HEK293 (cell line): ENCODE data around the gene AJUBA.

Source experiments
- CTCF ChIA-PET: fragments of 350-600 bp; formaldehyde crosslinking; extraction: SDS; loops from one replicate; lab custom pipeline; 2021; ENCODE audit warnings: antibody characterized with exemption; lab: Yijun Ruan, JAX
- POLR2A ChIA-PET: fragments of 300-600 bp; formaldehyde crosslinking; extraction: SDS; loops from one replicate; lab custom pipeline; 2020; ENCODE audit warnings: antibody characterized with exemption, inconsistent platforms; lab: Yijun Ruan, JAX
- H3K27ac ChIP-seq: fragments of 200-500 bp; sonication (Bioruptor generic); 2 replicates; pipeline ENCODE4 v1.5.1; 2014; ENCODE audit warnings: low read depth, low read length, control low read depth, inconsistent platforms; ENCODE audit errors: extremely low read depth
- H3K36me3 ChIP-seq, 2 experiments: fragments of 200-500 bp in 1 of 2; sonication (Bioruptor generic) in 1 of 2; 1 replicate in 1 of 2; 2 replicates in 1 of 2; pipeline ENCODE4 v1.5.1; 2014 to 2017; ENCODE audit warnings: inconsistent platforms in 2 of 2, low read length in 2 of 2; ENCODE audit not compliant: control insufficient read depth in 2 of 2, insufficient read depth in 1 of 2
- H3K4me1 ChIP-seq: fragments of 200-500 bp; sonication (Bioruptor generic); 2 replicates; pipeline ENCODE4 v1.5.1; 2014; ENCODE audit warnings: mild to moderate bottlenecking, low read length, inconsistent platforms; ENCODE audit not compliant: control insufficient read depth, insufficient read depth
- H3K4me3 ChIP-seq: 2 replicates; pipeline ENCODE4 v1.5.1; 2011; ENCODE audit warnings: low read depth, mild to moderate bottlenecking, control low read depth, low read length, moderate library complexity
- H3K9me3 ChIP-seq: fragments of 200-500 bp; sonication (Bioruptor generic); 2 replicates; pipeline ENCODE4 v1.5.1; 2014; ENCODE audit warnings: low read depth, low read length, inconsistent platforms; ENCODE audit not compliant: control insufficient read depth, insufficient read depth
- GLIS1 ChIP-seq: fragments of 450-650 bp; formaldehyde crosslinking; IDR thresholded peaks from 2 replicates; pipeline ENCODE4 v1.5.1; 2016; ENCODE audit warnings: missing biosample characterization, missing genetic modification characterization
- GLIS2 ChIP-seq: fragments of 450-650 bp; formaldehyde crosslinking; IDR thresholded peaks from 2 replicates; pipeline ENCODE4 v1.5.1; 2016; ENCODE audit warnings: missing biosample characterization, missing genetic modification characterization
- PATZ1 ChIP-seq: fragments of 450-650 bp; formaldehyde crosslinking; IDR thresholded peaks from 2 replicates; pipeline ENCODE4 v1.5.1; 2016; ENCODE audit warnings: missing biosample characterization, missing genetic modification characterization
- PRDM10 ChIP-seq: fragments of 450-650 bp; formaldehyde crosslinking; IDR thresholded peaks from 2 replicates; pipeline ENCODE4 v1.5.1; 2016; ENCODE audit warnings: missing biosample characterization, missing genetic modification characterization
- SCRT2 ChIP-seq: fragments of 450-650 bp; formaldehyde crosslinking; IDR thresholded peaks from 2 replicates; pipeline ENCODE4 v1.5.1; 2016; ENCODE audit warnings: missing biosample characterization, missing genetic modification characterization
- SP7 ChIP-seq: fragments of 450-650 bp; formaldehyde crosslinking; IDR thresholded peaks from 2 replicates; pipeline ENCODE4 v1.5.1; 2016; ENCODE audit warnings: missing biosample characterization, missing genetic modification characterization
- WT1 ChIP-seq: fragments of 450-650 bp; formaldehyde crosslinking; IDR thresholded peaks from 2 replicates; pipeline ENCODE4 v1.5.1; 2016; ENCODE audit warnings: missing biosample characterization, missing genetic modification characterization
- ZEB2 ChIP-seq: fragments of 450-650 bp; formaldehyde crosslinking; IDR thresholded peaks from 2 replicates; pipeline ENCODE4 v1.5.1; 2016; ENCODE audit warnings: missing biosample characterization, missing genetic modification characterization
- ZNF10 ChIP-seq: fragments of 450-650 bp; formaldehyde crosslinking; IDR thresholded peaks from 2 replicates; pipeline ENCODE4 v1.5.1; 2017; ENCODE audit warnings: missing biosample characterization, missing genetic modification characterization
- ZNF114 ChIP-seq: fragments of 450-650 bp; formaldehyde crosslinking; IDR thresholded peaks from 2 replicates; pipeline ENCODE4 v1.5.0; 2017; ENCODE audit warnings: missing biosample characterization, missing genetic modification characterization
- ZNF324 ChIP-seq: fragments of 450-650 bp; formaldehyde crosslinking; IDR thresholded peaks from 2 replicates; pipeline ENCODE4 v1.5.1; 2016; ENCODE audit warnings: missing biosample characterization, missing genetic modification characterization
- ZNF366 ChIP-seq: fragments of 450-650 bp; formaldehyde crosslinking; conservative IDR thresholded peaks from 2 replicates; pipeline ENCODE4 v1.5.1; 2016; ENCODE audit warnings: missing biosample characterization, missing genetic modification characterization
- ZNF394 ChIP-seq: fragments of 450-650 bp; formaldehyde crosslinking; IDR thresholded peaks from 2 replicates; pipeline ENCODE4 v1.5.1; 2016; ENCODE audit warnings: missing biosample characterization, missing genetic modification characterization, mild to moderate bottlenecking, moderate library complexity, borderline replicate concordance
- ZNF398 ChIP-seq: fragments of 450-650 bp; formaldehyde crosslinking; IDR thresholded peaks from 2 replicates; pipeline ENCODE4 v1.5.1; 2017; ENCODE audit warnings: missing biosample characterization, missing genetic modification characterization
- ZNF629 ChIP-seq: fragments of 450-650 bp; formaldehyde crosslinking; IDR thresholded peaks from 2 replicates; pipeline ENCODE4 v1.5.1; 2017; ENCODE audit warnings: missing biosample characterization, missing genetic modification characterization
- ZNF777 ChIP-seq: fragments of 450-650 bp; formaldehyde crosslinking; IDR thresholded peaks from 2 replicates; pipeline ENCODE4 v1.5.1; 2017; ENCODE audit warnings: missing biosample characterization, missing genetic modification characterization, borderline replicate concordance
- ZNF843 ChIP-seq: fragments of 450-650 bp; formaldehyde crosslinking; IDR thresholded peaks from 2 replicates; pipeline ENCODE4 v1.5.1; 2016; ENCODE audit warnings: missing biosample characterization, missing genetic modification characterization
- ZXDB ChIP-seq: fragments of 450-650 bp; formaldehyde crosslinking; IDR thresholded peaks from 2 replicates; pipeline ENCODE4 v1.5.1; 2016; ENCODE audit warnings: missing biosample characterization, missing genetic modification characterization
- TF ChIP-seq, protein P1 (sequence below): fragments of 450-650 bp; formaldehyde crosslinking; IDR thresholded peaks from 2 replicates; pipeline ENCODE4 v1.5.1; 2016; ENCODE audit warnings: missing biosample characterization, missing genetic modification characterization

The AJUBA gene

DNA sequence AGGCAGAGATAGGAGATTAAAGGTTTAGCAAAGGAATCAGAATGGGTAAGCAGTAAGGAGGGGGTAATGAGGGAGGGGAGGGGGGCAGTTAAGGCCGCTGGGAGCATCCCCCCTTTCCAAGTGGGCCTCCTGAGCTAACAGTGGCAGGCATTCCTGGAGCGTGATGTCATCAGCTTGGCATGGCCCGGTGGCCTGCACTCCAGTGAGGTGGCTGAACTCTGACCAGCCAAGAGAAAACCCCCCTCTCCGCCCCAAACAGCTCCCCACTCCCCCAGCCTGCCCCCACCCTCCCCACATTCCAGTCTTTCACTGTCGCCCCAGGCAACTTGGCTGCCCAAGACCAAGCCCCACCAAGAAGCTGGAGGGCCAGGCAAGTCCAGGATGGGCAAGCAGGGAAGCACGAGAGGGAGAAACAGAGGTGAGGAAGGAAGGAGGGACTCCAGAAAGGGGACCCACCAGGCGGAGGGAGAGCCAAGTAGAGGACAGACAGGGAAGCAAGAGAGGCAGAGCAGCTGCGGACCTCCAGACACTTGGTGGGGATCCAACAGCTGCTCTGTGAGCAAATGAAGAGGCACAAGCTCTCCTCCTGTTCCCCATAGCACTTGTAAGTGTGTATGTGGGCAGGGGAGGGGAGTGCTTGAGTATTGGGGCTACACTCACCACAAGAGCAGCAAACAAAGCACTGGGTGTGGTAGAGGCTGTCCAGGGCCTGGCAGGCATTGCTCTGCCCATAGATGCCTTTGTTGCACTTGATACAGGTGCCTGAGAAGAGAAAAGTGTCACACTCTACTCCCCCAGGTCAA, 4.5 kb downstream of the AJUBA start (continued):
- peak; percentile 66 for TF ChIP-seq SP7
- peak; percentile 71 for TF ChIP-seq GLIS2 (tag by site-specific recombination)
- TF ChIP-seq ZNF398 (tag by site-specific recombination) = peak; percentile 100
- TF ChIP-seq ZNF843 (tag by site-specific recombination) = no peak
- TF ChIP-seq GLIS1 = peak; percentile 78
- TF ChIP-seq ZEB2 (tag by site-specific recombination) = 0 out of 2 replicates have a peak, but pooled peaks have one; percentile 37
- TF ChIP-seq ZNF324 (tag by site-specific recombination) = 0 out of 2 replicates have a peak, but pooled peaks have one; percentile 30
- 0 out of 2 replicates have a peak, but pooled peaks have one; percentile 52 for TF ChIP-seq ZXDB (tag by site-specific recombination)
- TF ChIP-seq WT1 (tag by site-specific recombination) = peak; percentile 67
- TF ChIP-seq, protein P1, sequence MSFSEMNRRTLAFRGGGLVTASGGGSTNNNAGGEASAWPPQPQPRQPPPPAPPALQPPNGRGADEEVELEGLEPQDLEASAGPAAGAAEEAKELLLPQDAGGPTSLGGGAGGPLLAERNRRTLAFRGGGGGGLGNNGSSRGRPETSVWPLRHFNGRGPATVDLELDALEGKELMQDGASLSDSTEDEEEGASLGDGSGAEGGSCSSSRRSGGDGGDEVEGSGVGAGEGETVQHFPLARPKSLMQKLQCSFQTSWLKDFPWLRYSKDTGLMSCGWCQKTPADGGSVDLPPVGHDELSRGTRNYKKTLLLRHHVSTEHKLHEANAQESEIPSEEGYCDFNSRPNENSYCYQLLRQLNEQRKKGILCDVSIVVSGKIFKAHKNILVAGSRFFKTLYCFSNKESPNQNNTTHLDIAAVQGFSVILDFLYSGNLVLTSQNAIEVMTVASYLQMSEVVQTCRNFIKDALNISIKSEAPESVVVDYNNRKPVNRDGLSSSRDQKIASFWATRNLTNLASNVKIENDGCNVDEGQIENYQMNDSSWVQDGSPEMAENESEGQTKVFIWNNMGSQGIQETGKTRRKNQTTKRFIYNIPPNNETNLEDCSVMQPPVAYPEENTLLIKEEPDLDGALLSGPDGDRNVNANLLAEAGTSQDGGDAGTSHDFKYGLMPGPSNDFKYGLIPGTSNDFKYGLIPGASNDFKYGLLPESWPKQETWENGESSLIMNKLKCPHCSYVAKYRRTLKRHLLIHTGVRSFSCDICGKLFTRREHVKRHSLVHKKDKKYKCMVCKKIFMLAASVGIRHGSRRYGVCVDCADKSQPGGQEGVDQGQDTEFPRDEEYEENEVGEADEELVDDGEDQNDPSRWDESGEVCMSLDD (tag by site-specific recombination) = peak; percentile 67; the same call in 1 of the 2 replicates
- TF ChIP-seq PRDM10 (tag by site-specific recombination) = peak; percentile 88
- TF ChIP-seq ZNF629 = peak; percentile 41
- 0 out of 2 replicates have a peak, but pooled peaks have one; percentile 32 for TF ChIP-seq ZNF10 (tag by site-specific recombination)
- TF ChIP-seq PATZ1 (tag by site-specific recombination) = peak; percentile 98
- TF ChIP-seq ZNF366 = peak; percentile 11
- TF ChIP-seq ZNF777 = no peak

DNA sequence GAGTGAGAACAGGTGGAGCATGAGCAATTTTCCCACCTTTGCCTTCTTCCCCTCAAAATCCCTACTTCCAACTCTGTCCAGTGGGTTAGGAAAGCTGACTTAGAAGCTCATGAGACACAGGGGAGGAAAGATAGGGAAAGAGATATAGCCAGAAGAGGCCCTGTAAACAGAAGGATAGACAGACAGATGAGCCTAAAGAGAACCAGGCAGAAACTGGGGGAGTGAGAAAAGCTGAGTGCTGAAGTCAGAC, 5.0 kb downstream of the AJUBA start:
- ChIA-PET CTCF (interaction anchor here (0.7 to 7.9 kb wide), 11 partner anchors 8 to 118 kb away, joined by 3 to 227 read pairs (median 6); partner anchors contain the start of genes ACIN1, AJUBA, C14orf119 and CDH24), POLR2A (interaction anchor here (0.6 to 2.9 kb wide), 17 partner anchors 8 to 211 kb away, joined by 3 to 26 read pairs (median 7); partner anchors contain the start of genes ACIN1, C14orf119, CDH24 and HAUS4)
- Histone ChIP-seq H3K4me1 (peaks cover 29% of the 10 kb centered on the region), H3K9me3 (no peaks in the 10 kb centered on the region), H3K27ac (peak overlapping the region; percentile 51; the same call in 1 of the 2 replicates), H3K4me3 (no peak overlapping the region), H3K36me3 (peaks cover 0 to 38% of the 10 kb centered on the region in 2 experiments; a peak in 2 of 3 replicates)
- TF ChIP-seq ZNF394 (no peak), ZNF366 (peak; percentile 94; the same call in 1 of the 2 replicates), ZNF114 (tag by site-specific recombination) (no peak), SCRT2 (tag by site-specific recombination) (no peak)
